K562 (cell line): ENCODE measurements around the gene PLXDC1. TPM values are rescaled to one million over a fixed set of nuclear protein-coding genes. Genes with fewer than 3 reads are reported as not detected.
A peak's percentile ranks its signal among the peaks of the same experiment; 100 is the strongest.

ENCODE experiments used
- ATAC-seq: fragments of 200-7000 bp; cut with Tn5 transposase; 3 replicates; pipeline ENCODE4 v1.9.1; 2020; ENCODE audit warnings: moderate library complexity
- BruUV-seq: library from RNA; stranded (reverse); fragments of 400-500 nt; replicated peaks from 2 replicates; lab custom pipeline; 2021; lab: Mats Ljungman, UMichigan
- CTCF ChIA-PET: fragments of 300-600 bp; formaldehyde crosslinking; extraction: SDS; loops from one replicate; lab custom pipeline; 2021; ENCODE audit warnings: low intra/inter-chr PET ratio; lab: Yijun Ruan, JAX
- POLR2A ChIA-PET: fragments of 300-600, 350-650 bp; sonication (Branson Sonifier 250); formaldehyde crosslinking; extraction: SDS; loops from one replicate; lab custom pipeline; 2021; ENCODE audit warnings: antibody characterized with exemption, inconsistent platforms; lab: Yijun Ruan, JAX
- DNase-seq, 4 experiments: peaks; one replicate each; pipeline versions ENCODE4 v3.0.0 to v3.0.0-alpha.2; 2011 to 2018; ENCODE audit warnings: low spot score in 3 of 4, mixed read lengths in 3 of 4; ENCODE audit errors: extremely low read depth in 1 of 4
- FAIRE-seq: peaks from 2 replicates; lab custom pipeline; 2011; peaks lifted over from hg19 to GRCh38; lab: Jason Lieb, UNC
- H2AFZ ChIP-seq: 2 replicates; pipeline ENCODE4 v1.6.0; 2011; ENCODE audit warnings: low read depth, low read length, control low read depth, inconsistent platforms
- H3K27ac ChIP-seq: fragments of 200-600 bp; 3 replicates; pipeline ENCODE4 v1.8.0; 2011; ENCODE audit warnings: low read depth, mild to moderate bottlenecking, control low read depth, inconsistent platforms, low read length, moderate library complexity, mixed read lengths; ENCODE audit errors: extremely low read depth
- H3K27me3 ChIP-seq, 2 experiments: fragments of 300-600 bp in 1 of 2; 2 replicates in 1 of 2; 3 replicates in 1 of 2; pipeline versions ENCODE4 v1.6.0 to v1.8.0; 2011; ENCODE audit warnings: inconsistent platforms in 2 of 2, low read length in 2 of 2, mild to moderate bottlenecking in 1 of 2, mixed read lengths in 1 of 2, moderate library complexity in 1 of 2; ENCODE audit not compliant: control insufficient read depth in 2 of 2, insufficient read depth in 2 of 2
- H3K36me3 ChIP-seq: fragments of 300-600 bp; 3 replicates; pipeline ENCODE4 v1.8.0; 2011; ENCODE audit warnings: mild to moderate bottlenecking, low read length, inconsistent platforms; ENCODE audit not compliant: control insufficient read depth, insufficient read depth
- H3K4me1 ChIP-seq, 2 experiments: fragments of 200-600 bp in 1 of 2; replicated peaks in 1 of 2; 2 replicates in 1 of 2; 3 replicates in 1 of 2; pipeline versions ENCODE4 v1.5.1 to v1.8.0; 2011; ENCODE audit warnings: inconsistent platforms in 2 of 2, low read length in 2 of 2, mild to moderate bottlenecking in 1 of 2, mixed read lengths in 1 of 2, moderate library complexity in 1 of 2; ENCODE audit not compliant: control insufficient read depth in 2 of 2, insufficient read depth in 2 of 2
- H3K4me2 ChIP-seq: 2 replicates; pipeline ENCODE4 v1.6.1; 2011; ENCODE audit warnings: low read length, control low read depth, inconsistent platforms, mixed read lengths; ENCODE audit not compliant: insufficient read depth
- H3K4me3 ChIP-seq: fragments of 200-600 bp; sonication (generic), shearing (Covaris generic); 2 replicates; pipeline ENCODE4 v1.5.1; 2016; ENCODE audit warnings: control low read depth, inconsistent platforms
- H3K79me2 ChIP-seq: fragments of 200-600 bp; 3 replicates; pipeline ENCODE4 v1.8.0; 2011; ENCODE audit warnings: low read length, inconsistent platforms; ENCODE audit not compliant: control insufficient read depth, insufficient read depth
- H3K9ac ChIP-seq, 2 experiments: 2 replicates each; pipeline versions ENCODE4 v1.6.0 to v1.6.1; 2011; ENCODE audit warnings: low read depth in 2 of 2, low read length in 2 of 2, control low read depth in 1 of 2, inconsistent platforms in 1 of 2, mild to moderate bottlenecking in 1 of 2, mixed read lengths in 1 of 2; ENCODE audit not compliant: insufficient read depth in 1 of 2
- H3K9me1 ChIP-seq: one replicate; pipeline ENCODE4 v1.6.0; 2011; ENCODE audit warnings: inconsistent platforms, mild to moderate bottlenecking, low read length, moderate library complexity; ENCODE audit not compliant: control insufficient read depth, insufficient read depth
- H3K9me3 ChIP-seq: replicated peaks from 2 replicates; pipeline ENCODE4 v1.5.1; 2011; ENCODE audit warnings: low read depth, low read length, inconsistent platforms; ENCODE audit not compliant: control insufficient read depth, insufficient read depth
- H4K20me1 ChIP-seq: replicated peaks from 2 replicates; pipeline ENCODE4 v1.6.1; 2011; ENCODE audit warnings: low read length, inconsistent platforms, mixed read lengths; ENCODE audit not compliant: control insufficient read depth, insufficient read depth
- CEBPB ChIP-seq: fragments of 450-650 bp; IDR thresholded peaks from 2 replicates; pipeline ENCODE4 v1.6.1; 2016; ENCODE audit warnings: missing genetic modification characterization, missing compliant biosample characterization
- DMBX1 ChIP-seq: fragments of 250-450 bp; sonication (Bioruptor Pico); IDR thresholded peaks from 2 replicates; pipeline ENCODE4 v1.8.0; 2022; ENCODE audit warnings: inconsistent platforms, mild to moderate bottlenecking, moderate library complexity, borderline replicate concordance
- KDM1A ChIP-seq, 2 experiments: fragments of 450-650 bp; IDR thresholded peaks; 2 replicates each; pipeline ENCODE4 v1.6.1; 2016; ENCODE audit warnings: mild to moderate bottlenecking in 2 of 2
- MTA1 ChIP-seq: fragments of 450-650 bp; IDR thresholded peaks from 2 replicates; pipeline ENCODE4 v1.6.1; 2017; ENCODE audit warnings: borderline replicate concordance
- MYBL2 ChIP-seq, 2 experiments: fragments of 450-650 bp in 1 of 2; sonication (generic) in 1 of 2; formaldehyde crosslinking in 1 of 2; IDR thresholded peaks; 2 replicates each; pipeline versions ENCODE4 v1.6.1 to v1.8.1; 2017 to 2022; ENCODE audit warnings: borderline replicate concordance in 1 of 2, inconsistent platforms in 1 of 2, low read depth in 1 of 2, mild to moderate bottlenecking in 1 of 2, missing genetic modification reagents in 1 of 2, moderate library complexity in 1 of 2
- NR2C1 ChIP-seq, 2 experiments: fragments of 450-650 bp; IDR thresholded peaks; 2 replicates each; pipeline ENCODE4 v1.6.1; 2017; ENCODE audit warnings: mild to moderate bottlenecking in 2 of 2, antibody characterized with exemption in 1 of 2, inconsistent platforms in 1 of 2, missing compliant biosample characterization in 1 of 2, missing genetic modification characterization in 1 of 2
- NR2C2 ChIP-seq, 2 experiments: fragments of 200-800 bp in 1 of 2; sonication (Bioruptor generic) in 1 of 2; sonication (generic) in 1 of 2; formaldehyde crosslinking in 1 of 2; IDR thresholded peaks; 2 replicates each; pipeline versions ENCODE4 v1.6.1 to v1.8.0; 2016 to 2022; ENCODE audit warnings: mild to moderate bottlenecking in 1 of 2, missing compliant biosample characterization in 1 of 2, missing genetic modification characterization in 1 of 2, missing genetic modification reagents in 1 of 2
- SMAD2 ChIP-seq: fragments of 150-350 bp; IDR thresholded peaks from 2 replicates; pipeline ENCODE4 v1.6.1; 2014; ENCODE audit warnings: low read depth, mild to moderate bottlenecking, low read length
- STAT5B ChIP-seq: fragments of 250-450 bp; sonication (Bioruptor Pico); IDR thresholded peaks from 2 replicates; pipeline ENCODE4 v1.8.0; 2021; ENCODE audit warnings: mild to moderate bottlenecking, inconsistent platforms
- THRAP3 ChIP-seq: fragments of 450-650 bp; IDR thresholded peaks from 2 replicates; pipeline ENCODE4 v1.6.1; 2016; ENCODE audit warnings: mild to moderate bottlenecking, inconsistent platforms, borderline replicate concordance
- ZC3H8 ChIP-seq: fragments of 450-650 bp; IDR thresholded peaks from 2 replicates; pipeline ENCODE4 v1.6.1; 2017
- WGBS: fragments of 100-300 bp; shearing (Covaris generic); methylation state at CpG from one replicate; pipeline ENCODE4 v1.1.6; 2016; ENCODE audit warnings: low coverage, mixed read lengths; ENCODE audit not compliant: insufficient coverage; ENCODE audit errors: missing lambda C conversion rate; 5-methylcytosine and 5-hydroxymethylcytosine counted together
- in situ Hi-C: fragments of 300-500 bp; cut with MboI; formaldehyde crosslinking; loops from 4 replicates; pipeline ENCODE4 v1.15.0; 2018; ENCODE audit warnings: inconsistent platforms, mixed read lengths
- intact Hi-C: fragments of 100-400 bp; cut with micrococcal nuclease; formaldehyde crosslinking; loops from 2 replicates; pipeline ENCODE4 v1.14.2; 2022
- polyA plus RNA-seq, 8 experiments: library from polyadenylated mRNA; depleted of rRNA in 4 of 8; stranded (reverse) in 5 of 8; unstranded in 3 of 8; fragments of >200 nt; fragmentation: Nextera tagmentation in 2 of 8; fragmentation: Illumina TruSeq in 1 of 8; extraction: Ambion mirVana in 2 of 8; extraction: Trizol in 1 of 8; gene quantifications; 2 replicates each; pipeline versions ENCODE4 v1.2.1 to v1.2.3, GENCODE V29; 2011 to 2014; ENCODE audit warnings: inconsistent platforms in 1 of 8, missing spikeins in 1 of 8
- total RNA-seq, 7 experiments: library from RNA; depleted of rRNA in 6 of 7; stranded (reverse); fragments of >200 nt in 6 of 7; fragmentation: Illumina TruSeq in 2 of 7; extraction: Trizol in 2 of 7; gene quantifications; 2 replicates each; pipeline versions ENCODE4 v1.2.1 to v1.2.3, GENCODE V29; 2011 to 2021; ENCODE audit warnings: low replicate concordance in 1 of 7
- TF ChIP-seq, protein P1 (sequence below), 2 experiments: fragments of 450-650 bp in 1 of 2; IDR thresholded peaks; 2 replicates each; pipeline ENCODE4 v1.6.1; 2011 to 2017; ENCODE audit warnings: low read depth in 2 of 2, antibody characterized with exemption in 1 of 2, borderline replicate concordance in 1 of 2, low read length in 1 of 2, mild to moderate bottlenecking in 1 of 2, mixed read lengths in 1 of 2; ENCODE audit not compliant: control insufficient read depth in 1 of 2
- TF ChIP-seq, protein P2 (sequence below): sonication (generic); IDR thresholded peaks from 2 replicates; pipeline ENCODE4 v1.6.1; 2016
- TF ChIP-seq, protein P3 (sequence below): sonication (generic); formaldehyde crosslinking; IDR thresholded peaks from 2 replicates; pipeline ENCODE4 v1.8.1; 2023; ENCODE audit warnings: mild to moderate bottlenecking, missing genetic modification reagents

Gene PLXDC1
- total and polyA plus RNA-seq, 9 of the 15 experiments (the other 6 are each of a cell fraction or from before 2014, with no cell fraction given) = not detected

DNA sequence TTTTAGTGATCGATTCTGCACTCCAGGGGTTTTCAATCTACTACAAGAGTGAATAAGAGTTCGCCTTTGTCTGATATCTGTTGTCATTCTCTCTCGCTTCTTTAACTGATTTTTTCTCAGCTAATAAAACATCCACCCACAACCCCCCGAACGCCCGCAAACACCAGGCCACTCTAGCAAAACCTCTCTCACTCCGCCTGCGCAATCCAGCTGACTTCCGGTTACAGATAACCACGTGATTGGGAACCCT, 48.3 kb upstream of the PLXDC1 start (continued):
- TF ChIP-seq, protein P1, sequence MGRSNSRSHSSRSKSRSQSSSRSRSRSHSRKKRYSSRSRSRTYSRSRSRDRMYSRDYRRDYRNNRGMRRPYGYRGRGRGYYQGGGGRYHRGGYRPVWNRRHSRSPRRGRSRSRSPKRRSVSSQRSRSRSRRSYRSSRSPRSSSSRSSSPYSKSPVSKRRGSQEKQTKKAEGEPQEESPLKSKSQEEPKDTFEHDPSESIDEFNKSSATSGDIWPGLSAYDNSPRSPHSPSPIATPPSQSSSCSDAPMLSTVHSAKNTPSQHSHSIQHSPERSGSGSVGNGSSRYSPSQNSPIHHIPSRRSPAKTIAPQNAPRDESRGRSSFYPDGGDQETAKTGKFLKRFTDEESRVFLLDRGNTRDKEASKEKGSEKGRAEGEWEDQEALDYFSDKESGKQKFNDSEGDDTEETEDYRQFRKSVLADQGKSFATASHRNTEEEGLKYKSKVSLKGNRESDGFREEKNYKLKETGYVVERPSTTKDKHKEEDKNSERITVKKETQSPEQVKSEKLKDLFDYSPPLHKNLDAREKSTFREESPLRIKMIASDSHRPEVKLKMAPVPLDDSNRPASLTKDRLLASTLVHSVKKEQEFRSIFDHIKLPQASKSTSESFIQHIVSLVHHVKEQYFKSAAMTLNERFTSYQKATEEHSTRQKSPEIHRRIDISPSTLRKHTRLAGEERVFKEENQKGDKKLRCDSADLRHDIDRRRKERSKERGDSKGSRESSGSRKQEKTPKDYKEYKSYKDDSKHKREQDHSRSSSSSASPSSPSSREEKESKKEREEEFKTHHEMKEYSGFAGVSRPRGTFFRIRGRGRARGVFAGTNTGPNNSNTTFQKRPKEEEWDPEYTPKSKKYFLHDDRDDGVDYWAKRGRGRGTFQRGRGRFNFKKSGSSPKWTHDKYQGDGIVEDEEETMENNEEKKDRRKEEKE (IDR thresholded peaks at IDR 0.05; ENCODE audit: borderline replicate concordance in 1 of 2, control insufficient read depth in 1 of 2, low read depth in 2 of 2, low read length in 1 of 2) = no peak
- TF ChIP-seq, protein P2, sequence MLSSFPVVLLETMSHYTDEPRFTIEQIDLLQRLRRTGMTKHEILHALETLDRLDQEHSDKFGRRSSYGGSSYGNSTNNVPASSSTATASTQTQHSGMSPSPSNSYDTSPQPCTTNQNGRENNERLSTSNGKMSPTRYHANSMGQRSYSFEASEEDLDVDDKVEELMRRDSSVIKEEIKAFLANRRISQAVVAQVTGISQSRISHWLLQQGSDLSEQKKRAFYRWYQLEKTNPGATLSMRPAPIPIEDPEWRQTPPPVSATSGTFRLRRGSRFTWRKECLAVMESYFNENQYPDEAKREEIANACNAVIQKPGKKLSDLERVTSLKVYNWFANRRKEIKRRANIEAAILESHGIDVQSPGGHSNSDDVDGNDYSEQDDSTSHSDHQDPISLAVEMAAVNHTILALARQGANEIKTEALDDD = 0 out of 2 replicates have a peak, but pooled peaks have one; percentile 3
- TF ChIP-seq DMBX1 (CRISPR knock-in tag) (no peak), THRAP3 (no peak), MYBL2 (IDR thresholded peaks at IDR 0.05; ENCODE audit: low read depth) (no peak), MYBL2 (CRISPR knock-in tag; IDR thresholded peaks at IDR 0.05; ENCODE audit: borderline replicate concordance) (no peak)

DNA sequence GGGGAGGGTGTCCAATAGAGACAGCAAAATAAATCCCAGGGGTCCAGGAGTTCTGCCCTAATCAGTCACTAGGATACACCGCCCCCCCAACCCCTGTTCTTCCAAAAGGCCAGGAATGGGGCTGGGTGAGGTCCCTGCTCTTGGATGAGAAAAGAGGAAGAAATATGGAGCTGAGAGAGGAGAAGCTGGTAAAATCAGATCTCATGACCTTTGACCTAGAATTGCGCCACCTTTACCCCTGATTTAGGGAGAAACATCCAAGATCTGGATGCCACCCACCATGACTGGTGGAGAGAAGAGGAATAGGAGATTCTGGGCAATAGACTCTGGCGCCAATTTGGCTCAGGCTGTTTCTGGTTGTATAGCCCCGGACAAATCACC, 46.7 kb upstream of the PLXDC1 start:
- peaks cover 34% of the 10 kb centered on the region for H3K36me3 ChIP-seq
- intact Hi-C loops (no loop called here), in situ Hi-C loops (no loop called here)
- ATAC-seq (no peak), FAIRE-seq (no peak), DNase-seq (no peak)
- no peaks in the 10 kb centered on the region for H3K9me1 ChIP-seq
- H3K4me1 ChIP-seq = peaks cover 46 to 56% of the 10 kb centered on the region in 2 experiments; a peak in 4 of 5 replicates
- no peaks in the 10 kb centered on the region for H3K27me3 ChIP-seq
- WGBS = 81% methylated on average over 4 of the region's 4 CpGs
- H3K79me2 ChIP-seq = peaks cover 48% of the 10 kb centered on the region
- peak overlapping the region; percentile 36 for H3K4me2 ChIP-seq
- BruUV-seq = no TSS peak
- peak overlapping the region; percentile 26 to 91; a peak in 2 of 4 replicates for H3K9ac ChIP-seq
- peak overlapping the region; percentile 65 for H2AFZ ChIP-seq
- CTCF ChIA-PET = no interaction called here
- H3K9me3 ChIP-seq = no peaks in the 10 kb centered on the region
- POLR2A ChIA-PET = interaction anchor here (0.7 to 2.5 kb wide), 2 partner anchors 9 to 11 kb away, joined by 3 to 16 read pairs; no protein-coding TSS in a partner anchor
- H3K4me3 ChIP-seq = peak overlapping the region; percentile 52
- peaks cover 12% of the 10 kb centered on the region for H4K20me1 ChIP-seq
- no peak overlapping the region for H3K27ac ChIP-seq
- TF ChIP-seq NR2C1 (IDR thresholded peaks at IDR 0.05) = peak; percentile 86
- TF ChIP-seq NR2C1 (tag; IDR thresholded peaks at IDR 0.05) = peak; percentile 91
- peak; percentile 93 for TF ChIP-seq CEBPB
- TF ChIP-seq ZC3H8 = no peak
- TF ChIP-seq MTA1 = no peak
- peak; percentile 71 to 82 for TF ChIP-seq KDM1A (IDR thresholded peaks at IDR 0.05)
- no peak for TF ChIP-seq NR2C2 (CRISPR knock-in tag; IDR thresholded peaks at IDR 0.05)
- peak; percentile 88 for TF ChIP-seq NR2C2 (tag; IDR thresholded peaks at IDR 0.05)
- TF ChIP-seq SMAD2 = no peak
- no peak for TF ChIP-seq STAT5B (CRISPR knock-in tag)
- TF ChIP-seq, protein P3, sequence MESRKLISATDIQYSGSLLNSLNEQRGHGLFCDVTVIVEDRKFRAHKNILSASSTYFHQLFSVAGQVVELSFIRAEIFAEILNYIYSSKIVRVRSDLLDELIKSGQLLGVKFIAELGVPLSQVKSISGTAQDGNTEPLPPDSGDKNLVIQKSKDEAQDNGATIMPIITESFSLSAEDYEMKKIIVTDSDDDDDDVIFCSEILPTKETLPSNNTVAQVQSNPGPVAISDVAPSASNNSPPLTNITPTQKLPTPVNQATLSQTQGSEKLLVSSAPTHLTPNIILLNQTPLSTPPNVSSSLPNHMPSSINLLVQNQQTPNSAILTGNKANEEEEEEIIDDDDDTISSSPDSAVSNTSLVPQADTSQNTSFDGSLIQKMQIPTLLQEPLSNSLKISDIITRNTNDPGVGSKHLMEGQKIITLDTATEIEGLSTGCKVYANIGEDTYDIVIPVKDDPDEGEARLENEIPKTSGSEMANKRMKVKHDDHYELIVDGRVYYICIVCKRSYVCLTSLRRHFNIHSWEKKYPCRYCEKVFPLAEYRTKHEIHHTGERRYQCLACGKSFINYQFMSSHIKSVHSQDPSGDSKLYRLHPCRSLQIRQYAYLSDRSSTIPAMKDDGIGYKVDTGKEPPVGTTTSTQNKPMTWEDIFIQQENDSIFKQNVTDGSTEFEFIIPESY (CRISPR knock-in tag) = 0 out of 2 replicates have a peak, but pooled peaks have one; percentile 30
